ENCODE measurements around the gene RPTOR. TPM values are rescaled to one million over a fixed set of nuclear protein-coding genes. Genes with fewer than 3 reads are reported as not detected.

RPTOR gene
- total RNA-seq, 4 donors from 2014 or later, result 47.6 to 56.9 (median 55.4) TPM

DNA sequence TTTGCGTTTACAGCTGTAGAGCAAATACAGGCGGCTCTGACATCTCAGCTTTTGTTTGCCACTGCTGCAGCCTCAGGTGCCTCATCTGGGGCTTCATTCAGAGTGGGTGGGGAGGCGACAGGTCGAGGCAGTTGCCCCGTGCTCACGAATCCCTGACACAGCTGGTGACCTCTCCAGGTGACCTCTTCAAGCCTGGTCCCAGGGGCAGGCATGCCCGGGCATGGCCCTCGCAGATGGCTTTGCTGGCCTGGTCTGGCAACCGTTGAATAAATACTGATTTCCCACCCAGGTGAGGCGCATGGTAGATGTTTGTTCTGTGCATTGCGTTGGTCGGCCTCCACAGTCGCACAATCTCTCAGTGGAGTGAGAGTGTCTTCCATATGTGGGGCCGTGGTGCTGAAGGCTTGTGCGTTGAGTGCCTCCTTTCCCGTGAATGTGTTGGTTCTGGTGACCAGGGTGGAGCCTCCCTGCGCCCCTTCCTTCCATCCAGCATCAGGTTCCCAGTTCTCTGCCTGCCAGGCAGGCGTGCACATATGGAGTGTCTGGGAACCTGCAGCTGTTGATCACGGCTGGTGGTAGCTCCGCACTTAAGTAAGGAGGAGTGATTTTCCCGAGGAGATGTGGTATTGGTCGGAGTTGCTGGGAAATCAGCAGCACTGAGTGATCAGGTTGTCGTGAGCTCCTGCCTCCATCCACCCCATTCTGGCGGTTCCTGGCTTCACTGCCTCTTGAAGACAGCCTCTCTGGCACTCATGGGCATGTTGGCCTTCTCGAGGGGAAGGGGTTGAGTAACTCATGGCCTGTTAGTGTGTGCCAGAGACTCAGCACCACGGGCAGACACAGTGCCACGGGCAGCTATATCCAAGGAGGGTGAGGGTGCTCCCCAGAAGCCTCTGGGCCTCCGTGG is 149.7 kb downstream of the RPTOR start:
- ATAC-seq (no peak), DNase-seq (no peak)
- H3K4me1 ChIP-seq, result peaks cover 9 to 21% of the 10 kb centered on the region in 2 donors
- H3K9me3 ChIP-seq, result no peaks in the 10 kb centered on the region
- intact Hi-C loops (cut with DNase I; ENCODE audit: low total_unique reads) (no loop called here), in situ Hi-C loops (cut with MboI; ENCODE audit: low sequenced_read_pairs in 4 of 4) (no loop called here)
- H3K27ac ChIP-seq, result no peak overlapping the region
- no peak for TF ChIP-seq POLR2A (IDR thresholded peaks at IDR 0.05)
- TF ChIP-seq, protein P1, sequence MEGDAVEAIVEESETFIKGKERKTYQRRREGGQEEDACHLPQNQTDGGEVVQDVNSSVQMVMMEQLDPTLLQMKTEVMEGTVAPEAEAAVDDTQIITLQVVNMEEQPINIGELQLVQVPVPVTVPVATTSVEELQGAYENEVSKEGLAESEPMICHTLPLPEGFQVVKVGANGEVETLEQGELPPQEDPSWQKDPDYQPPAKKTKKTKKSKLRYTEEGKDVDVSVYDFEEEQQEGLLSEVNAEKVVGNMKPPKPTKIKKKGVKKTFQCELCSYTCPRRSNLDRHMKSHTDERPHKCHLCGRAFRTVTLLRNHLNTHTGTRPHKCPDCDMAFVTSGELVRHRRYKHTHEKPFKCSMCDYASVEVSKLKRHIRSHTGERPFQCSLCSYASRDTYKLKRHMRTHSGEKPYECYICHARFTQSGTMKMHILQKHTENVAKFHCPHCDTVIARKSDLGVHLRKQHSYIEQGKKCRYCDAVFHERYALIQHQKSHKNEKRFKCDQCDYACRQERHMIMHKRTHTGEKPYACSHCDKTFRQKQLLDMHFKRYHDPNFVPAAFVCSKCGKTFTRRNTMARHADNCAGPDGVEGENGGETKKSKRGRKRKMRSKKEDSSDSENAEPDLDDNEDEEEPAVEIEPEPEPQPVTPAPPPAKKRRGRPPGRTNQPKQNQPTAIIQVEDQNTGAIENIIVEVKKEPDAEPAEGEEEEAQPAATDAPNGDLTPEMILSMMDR (IDR thresholded peaks at IDR 0.05 in 4 of 5, conservative IDR thresholded peaks at IDR 0.05 in 1 of 5), result no peak
- no peaks in the 10 kb centered on the region for H3K27me3 ChIP-seq
- no peak overlapping the region for H3K4me3 ChIP-seq
- no peaks in the 10 kb centered on the region for H3K36me3 ChIP-seq

DNA sequence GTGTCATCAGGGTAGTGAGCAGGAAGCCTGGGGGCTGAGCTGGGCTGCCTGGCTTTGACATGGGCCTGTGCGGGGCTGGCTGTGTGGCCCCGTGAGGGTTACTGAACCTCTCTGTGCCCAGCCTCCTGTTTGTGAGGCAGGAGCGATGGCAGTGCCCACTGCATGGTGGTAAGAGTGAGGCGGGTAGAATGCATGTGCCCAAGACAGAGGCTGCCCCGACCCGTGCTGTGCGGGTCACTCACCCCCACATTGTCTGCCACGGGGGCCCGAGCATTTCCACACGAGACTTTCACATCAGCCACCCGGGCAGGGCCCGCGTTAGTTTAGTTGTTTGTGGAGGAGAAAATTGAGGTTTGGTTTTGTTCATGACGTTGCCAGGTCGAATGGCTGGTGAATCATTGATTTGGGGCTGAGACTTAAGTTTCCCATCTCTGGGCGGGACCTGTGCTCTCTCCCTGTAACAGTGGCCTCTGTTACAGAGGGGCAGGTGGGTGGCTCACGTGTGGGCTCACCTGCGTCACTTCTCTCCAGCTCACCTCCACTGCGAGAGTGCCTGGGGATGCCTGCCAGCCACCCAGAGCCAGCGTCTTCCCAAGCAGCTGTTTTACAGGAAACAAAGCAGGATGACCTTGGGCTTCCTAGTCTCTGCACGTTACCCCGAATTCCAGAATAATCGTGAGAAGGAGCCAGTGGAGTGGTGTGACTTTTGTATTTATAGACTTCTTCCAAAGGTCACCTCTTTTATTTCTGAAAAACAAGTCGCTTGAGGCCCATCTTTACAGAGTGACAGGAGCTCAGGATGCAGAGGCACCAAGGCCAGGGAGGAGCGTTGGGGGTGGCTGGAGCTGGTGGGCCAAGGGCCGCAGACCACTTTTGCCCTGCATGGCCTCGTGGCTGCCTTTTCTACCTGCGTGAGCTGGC is 150.6 kb downstream of the RPTOR start:
- no peak overlapping the region for H3K27ac ChIP-seq
- no peak overlapping the region for H3K4me3 ChIP-seq
- ATAC-seq (no peak), DNase-seq (no peak)
- H3K9me3 ChIP-seq, result no peaks in the 10 kb centered on the region
- in situ Hi-C loops (cut with MboI; ENCODE audit: low sequenced_read_pairs in 4 of 4), result no loop called here
- H3K27me3 ChIP-seq, result no peaks in the 10 kb centered on the region
- TF ChIP-seq, protein P1 (IDR thresholded peaks at IDR 0.05 in 4 of 5, conservative IDR thresholded peaks at IDR 0.05 in 1 of 5), result no peak
- TF ChIP-seq POLR2A (IDR thresholded peaks at IDR 0.05), result no peak
- intact Hi-C loops (cut with DNase I; ENCODE audit: low total_unique reads), result no loop called here
- H3K4me1 ChIP-seq, result peaks cover 9 to 21% of the 10 kb centered on the region in 2 donors
- no peaks in the 10 kb centered on the region for H3K36me3 ChIP-seq

DNA sequence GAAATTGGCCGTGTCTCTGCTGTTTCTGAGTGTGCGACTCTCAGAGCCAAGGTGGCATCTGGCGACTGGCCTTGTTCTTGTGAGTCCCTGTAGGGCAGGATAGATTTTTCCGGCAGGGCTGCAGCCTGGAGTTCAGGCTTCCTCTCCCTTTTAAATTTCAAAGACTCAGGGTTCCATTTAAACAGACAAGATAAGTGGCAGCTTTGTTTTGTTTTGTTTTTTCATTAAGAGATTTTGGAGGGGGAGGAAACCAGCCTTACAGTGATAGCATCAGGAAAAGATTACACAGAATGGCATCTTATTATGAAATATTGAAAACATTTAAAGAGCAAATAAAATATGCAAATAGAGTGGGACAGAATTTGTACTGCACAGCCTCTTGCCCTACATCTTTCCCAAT is 151.3 kb downstream of the RPTOR start:
- peaks cover 9 to 21% of the 10 kb centered on the region in 2 donors for H3K4me1 ChIP-seq
- H3K9me3 ChIP-seq, result no peaks in the 10 kb centered on the region
- in situ Hi-C loops (cut with MboI; ENCODE audit: low sequenced_read_pairs in 4 of 4) (no loop called here), intact Hi-C loops (cut with DNase I; ENCODE audit: low total_unique reads) (no loop called here)
- H3K4me3 ChIP-seq, result no peak overlapping the region
- H3K27ac ChIP-seq, result no peak overlapping the region
- peak in 1 of 2 donors; percentile 19 for ATAC-seq
- no peaks in the 10 kb centered on the region for H3K27me3 ChIP-seq
- no peak for DNase-seq
- no peaks in the 10 kb centered on the region for H3K36me3 ChIP-seq
- no peak for TF ChIP-seq POLR2A (IDR thresholded peaks at IDR 0.05)
- TF ChIP-seq, protein P1 (IDR thresholded peaks at IDR 0.05 in 4 of 5, conservative IDR thresholded peaks at IDR 0.05 in 1 of 5), result no peak

DNA sequence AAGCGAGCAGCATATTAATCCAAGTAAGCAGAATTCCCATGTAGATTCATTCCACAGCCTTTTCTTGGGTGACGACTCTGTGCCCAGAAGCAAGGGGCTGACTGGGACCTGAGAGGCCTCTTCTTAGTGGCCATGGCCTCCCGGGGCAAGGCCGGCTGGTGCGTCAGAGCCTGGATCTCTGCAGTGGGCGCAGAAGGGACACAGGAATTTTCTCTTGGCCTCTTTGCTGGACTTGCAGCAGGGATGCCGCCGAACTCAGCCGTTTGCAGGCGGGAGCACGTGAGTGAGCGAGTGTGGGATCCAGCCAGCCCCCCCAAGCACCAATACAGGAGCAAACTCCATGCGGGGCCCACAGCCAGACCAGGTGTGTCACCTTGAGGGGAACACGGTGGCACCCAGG is 151.8 kb downstream of the RPTOR start:
- Histone ChIP-seq H3K36me3 (no peaks in the 10 kb centered on the region), H3K4me3 (no peak overlapping the region), H3K9me3 (no peaks in the 10 kb centered on the region), H3K27me3 (no peaks in the 10 kb centered on the region), H3K4me1 (peaks cover 9 to 21% of the 10 kb centered on the region in 2 donors), H3K27ac (no peak overlapping the region)
- no peak for ATAC-seq
- no peak for DNase-seq
- in situ Hi-C loops (cut with MboI; ENCODE audit: low sequenced_read_pairs in 4 of 4), result no loop called here
- intact Hi-C loops (cut with DNase I; ENCODE audit: low total_unique reads), result no loop called here
- TF ChIP-seq, protein P1 (IDR thresholded peaks at IDR 0.05 in 4 of 5, conservative IDR thresholded peaks at IDR 0.05 in 1 of 5), result no peak
- TF ChIP-seq POLR2A (IDR thresholded peaks at IDR 0.05), result no peak

Data from gastrocnemius medialis (tissue), 4 donors.